H9 (cell line): ENCODE data around the gene AIPL1. TPM values are rescaled to one million over a fixed set of nuclear protein-coding genes. Genes with fewer than 3 reads are reported as not detected.

Experiments
- DNase-seq: peaks from one replicate; pipeline ENCODE4 v3.0.0-alpha.2; 2017
- H2AFZ ChIP-seq: one replicate; pipeline ENCODE4 v1.6.1; 2013; ENCODE audit warnings: mild to moderate bottlenecking, low read length, control low read depth, moderate library complexity
- H2AK5ac ChIP-seq: 2 replicates; pipeline ENCODE4 v1.6.1; 2013; ENCODE audit warnings: low read length, control low read depth, mixed read lengths; ENCODE audit not compliant: insufficient read length
- H2BK120ac ChIP-seq: one replicate; pipeline ENCODE4 v1.6.1; 2013; ENCODE audit warnings: low read depth, mild to moderate bottlenecking, low read length, control low read depth, inconsistent platforms; ENCODE audit not compliant: poor library complexity, severe bottlenecking
- H2BK12ac ChIP-seq: 2 replicates; pipeline ENCODE4 v1.6.1; 2013; ENCODE audit warnings: low read length, control low read depth, mixed read lengths, low read depth; ENCODE audit not compliant: insufficient read length
- H2BK15ac ChIP-seq: 2 replicates; pipeline ENCODE4 v1.6.1; 2013; ENCODE audit warnings: low read depth, low read length, control low read depth
- H2BK20ac ChIP-seq: one replicate; pipeline ENCODE4 v1.6.1; 2013; ENCODE audit warnings: low read depth, mild to moderate bottlenecking, low read length, control low read depth, inconsistent platforms; ENCODE audit not compliant: poor library complexity, severe bottlenecking
- H2BK5ac ChIP-seq: 2 replicates; pipeline ENCODE4 v1.6.1; 2013; ENCODE audit warnings: low read length, control low read depth, mixed read lengths; ENCODE audit not compliant: insufficient read length
- H3K14ac ChIP-seq: 2 replicates; pipeline ENCODE4 v1.6.1; 2013; ENCODE audit warnings: low read length, control low read depth; ENCODE audit not compliant: insufficient read depth
- H3K18ac ChIP-seq: 2 replicates; pipeline ENCODE4 v1.6.1; 2013; ENCODE audit warnings: low read depth, mild to moderate bottlenecking, mixed read lengths, low read length, control low read depth; ENCODE audit not compliant: insufficient read length
- H3K23ac ChIP-seq: 2 replicates; pipeline ENCODE4 v1.6.1; 2013; ENCODE audit warnings: low read length, control low read depth, mixed read lengths, low read depth; ENCODE audit not compliant: insufficient read length
- H3K23me2 ChIP-seq: 2 replicates; pipeline ENCODE4 v1.6.1; 2013; ENCODE audit warnings: low read depth, mild to moderate bottlenecking, mixed read lengths, low read length, control low read depth; ENCODE audit not compliant: insufficient read length, poor library complexity, severe bottlenecking
- H3K27ac ChIP-seq: 2 replicates; pipeline ENCODE4 v1.5.1; 2013; ENCODE audit warnings: low read length, control low read depth, mixed read lengths, low read depth; ENCODE audit not compliant: insufficient read length
- H3K27me3 ChIP-seq: 2 replicates; pipeline ENCODE4 v1.6.1; 2013; ENCODE audit warnings: low read length, control low read depth, inconsistent platforms; ENCODE audit not compliant: insufficient read depth
- H3K4ac ChIP-seq: 2 replicates; pipeline ENCODE4 v1.6.1; 2013; ENCODE audit warnings: low read depth, mild to moderate bottlenecking, control low read depth, inconsistent platforms, low read length, moderate library complexity
- H3K4me1 ChIP-seq: 2 replicates; pipeline ENCODE4 v1.6.1; 2013; ENCODE audit warnings: low read length, control low read depth, inconsistent platforms; ENCODE audit not compliant: insufficient read depth
- H3K4me2 ChIP-seq: 2 replicates; pipeline ENCODE4 v1.6.1; 2013; ENCODE audit warnings: low read length, control low read depth, mixed read lengths; ENCODE audit not compliant: insufficient read length, insufficient read depth
- H3K56ac ChIP-seq: 2 replicates; pipeline ENCODE4 v1.6.1; 2013; ENCODE audit warnings: low read depth, mild to moderate bottlenecking, mixed read lengths, low read length, control low read depth; ENCODE audit not compliant: insufficient read length
- H3K79me1 ChIP-seq: 2 replicates; pipeline ENCODE4 v1.6.1; 2013; ENCODE audit warnings: low read depth, mild to moderate bottlenecking, moderate library complexity, low read length, control low read depth, inconsistent platforms; ENCODE audit not compliant: insufficient read depth, poor library complexity, severe bottlenecking
- H3K79me2 ChIP-seq: 2 replicates; pipeline ENCODE4 v1.6.1; 2013; ENCODE audit warnings: low read length, control low read depth, inconsistent platforms; ENCODE audit not compliant: insufficient read depth
- H3K9ac ChIP-seq: 2 replicates; pipeline ENCODE4 v1.6.1; 2013; ENCODE audit warnings: low read length, control low read depth, mixed read lengths; ENCODE audit not compliant: insufficient read length; ENCODE audit errors: extremely low read depth
- H3K9me3 ChIP-seq: one replicate; pipeline ENCODE4 v1.6.1; 2013; ENCODE audit warnings: low read depth, low read length, inconsistent platforms; ENCODE audit not compliant: control insufficient read depth
- H3T11ph ChIP-seq: one replicate; pipeline ENCODE4 v1.6.1; 2013; ENCODE audit warnings: mild to moderate bottlenecking, low read length, control low read depth, inconsistent platforms
- H4K20me1 ChIP-seq: one replicate; pipeline ENCODE4 v1.6.1; 2013; ENCODE audit not compliant: control insufficient read depth, insufficient read length, insufficient read depth
- H4K5ac ChIP-seq: 2 replicates; pipeline ENCODE4 v1.6.1; 2013; ENCODE audit warnings: low read depth, mild to moderate bottlenecking, mixed read lengths, low read length, control low read depth; ENCODE audit not compliant: insufficient read length
- H4K8ac ChIP-seq: replicated peaks from 2 replicates; pipeline ENCODE4 v1.6.1; 2013; ENCODE audit warnings: low read length, control low read depth, mixed read lengths, low read depth; ENCODE audit not compliant: insufficient read length
- H4K91ac ChIP-seq: 2 replicates; pipeline ENCODE4 v1.6.1; 2013; ENCODE audit warnings: low read depth, mild to moderate bottlenecking, moderate library complexity, mixed read lengths, low read length, control low read depth; ENCODE audit not compliant: insufficient read length
- H3K27ac Mint-ChIP-seq, 3 experiments: 2 replicates in 2 of 3; 3 replicates in 1 of 3; pipeline ENCODE4 v1.8.0; 2020 to 2021; ENCODE audit warnings: mixed read lengths in 3 of 3, mild to moderate bottlenecking in 1 of 3, moderate library complexity in 1 of 3
- H3K27me3 Mint-ChIP-seq: 2 replicates; pipeline ENCODE4 v1.8.0; 2021; ENCODE audit warnings: low read depth, mild to moderate bottlenecking, moderate library complexity, mixed read lengths
- H3K36me3 Mint-ChIP-seq, 3 experiments: 2 replicates in 2 of 3; 3 replicates in 1 of 3; pipeline ENCODE4 v1.8.0; 2020 to 2021; ENCODE audit warnings: low read depth in 3 of 3, mixed read lengths in 3 of 3; ENCODE audit not compliant: insufficient read depth in 1 of 3
- H3K4me1 Mint-ChIP-seq, 2 experiments: 2 replicates each; pipeline ENCODE4 v1.8.0; 2020; ENCODE audit warnings: mixed read lengths in 2 of 2
- H3K4me3 Mint-ChIP-seq, 2 experiments: 2 replicates in 1 of 2; 3 replicates in 1 of 2; pipeline ENCODE4 v1.8.0; 2020 to 2021; ENCODE audit warnings: mild to moderate bottlenecking in 2 of 2, mixed read lengths in 2 of 2, moderate library complexity in 1 of 2
- H3K9me3 Mint-ChIP-seq, 2 experiments: 2 replicates in 1 of 2; 3 replicates in 1 of 2; pipeline ENCODE4 v1.8.0; 2020; ENCODE audit warnings: mild to moderate bottlenecking in 2 of 2, mixed read lengths in 2 of 2, moderate library complexity in 1 of 2
- CTCF ChIP-seq: fragments of 200-600 bp; sonication (generic); conservative IDR thresholded peaks from 3 replicates; pipeline ENCODE4 v1.8.0; 2021; ENCODE audit warnings: antibody characterized with exemption, mild to moderate bottlenecking
- WGBS: extraction: QIAGEN DNeasy Blood & Tissue Kit; methylation state at CpG from one replicate; pipeline ENCODE4 v1.1.7; 2013; ENCODE audit warnings: missing lambda C conversion rate, low lambda C conversion rate, mixed read lengths; ENCODE audit not compliant: insufficient read length; ENCODE audit errors: extremely low coverage; 5-methylcytosine and 5-hydroxymethylcytosine counted together
- total RNA-seq: library from RNA; stranded (reverse); gene quantifications from 2 replicates; pipeline ENCODE4 v1.2.1, GENCODE V29; 2021

The AIPL1 gene
- total RNA-seq, 1 experiment from 2014 or later = 0.57 TPM

DNA sequence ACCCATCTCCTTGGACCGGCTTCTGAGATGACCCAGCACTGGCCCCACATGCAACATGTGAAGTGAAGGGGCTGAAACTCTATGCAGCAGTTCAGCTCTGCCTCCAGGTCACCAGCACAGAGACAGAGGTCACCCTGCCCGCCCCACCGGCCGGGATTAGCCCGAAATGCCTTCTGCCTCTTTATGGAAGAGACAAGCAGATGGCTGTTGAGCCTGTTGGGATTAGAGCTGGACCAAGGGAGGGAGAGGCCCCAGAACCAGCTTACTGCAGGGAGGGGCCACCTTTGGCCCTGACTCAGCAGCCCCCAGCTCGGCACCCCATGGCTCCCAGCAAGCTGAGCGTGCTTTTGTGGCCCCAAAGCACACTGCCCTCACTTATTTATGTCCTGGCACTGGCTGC, 5.7 kb downstream of the AIPL1 start:
- Mint-ChIP-seq H3K27ac (no peak overlapping the region), H3K9me3 (peaks cover 14 to 17% of the 10 kb centered on the region in 2 experiments), H3K4me3 (no peak overlapping the region), H3K4me1 (peaks cover 0 to 8% of the 10 kb centered on the region in 2 experiments; a peak in 1 of 4 replicates), H3K27me3 (peaks cover 3% of the 10 kb centered on the region; the same call in 1 of the 2 replicates), H3K36me3 (peaks cover 9 to 20% (median 14%) of the 10 kb centered on the region in 3 experiments; a peak in 6 of 7 replicates)
- Histone ChIP-seq H4K91ac (no peak overlapping the region), H3K23me2 (no peaks in the 10 kb centered on the region), H2BK120ac (no peak overlapping the region), H3K56ac (no peak overlapping the region), H2AK5ac (no peak overlapping the region), H2AFZ (no peak overlapping the region), H3K4ac (no peak overlapping the region), H3K4me1 (no peaks in the 10 kb centered on the region), H3K4me2 (no peak overlapping the region), H3K79me2 (no peaks in the 10 kb centered on the region), H3K9me3 (no peaks in the 10 kb centered on the region), H3K27me3 (no peaks in the 10 kb centered on the region), H4K8ac (no peak overlapping the region), H2BK20ac (no peak overlapping the region), H3K79me1 (no peaks in the 10 kb centered on the region), H2BK12ac (no peak overlapping the region), H4K5ac (no peak overlapping the region), H3K14ac (no peak overlapping the region), H3K18ac (no peak overlapping the region), H3K27ac (no peak overlapping the region), H4K20me1 (no peaks in the 10 kb centered on the region), H2BK5ac (no peak overlapping the region), H3K23ac (no peak overlapping the region), H3T11ph (no peak overlapping the region), H3K9ac (no peak overlapping the region), H2BK15ac (no peak overlapping the region)
- DNase-seq = no peak
- TF ChIP-seq CTCF = no peak
- no CpG with 5 or more reads among the region's 7 CpGs for WGBS
